Sigmoid colon (tissue), 7 donors: ENCODE results near the gene GAN. TPM values are rescaled to one million over a fixed set of nuclear protein-coding genes. Genes with fewer than 3 reads are reported as not detected.
A peak's percentile ranks its signal among the peaks of the same experiment; 100 is the strongest.

Source experiments
- DNase-seq: peaks from one replicate; pipeline ENCODE4 v3.0.0-alpha.2; 2019
- H3K27ac ChIP-seq, 4 donors: fragments of 200-600 bp; sonication (generic); one replicate each; pipeline ENCODE4 v1.5.1; 2016 to 2019; ENCODE audit warnings: mild to moderate bottlenecking in 1 of 4
- H3K27me3 ChIP-seq, 3 donors: fragments of 200-600 bp; sonication (generic); one replicate each; pipeline ENCODE4 v1.5.1; 2019; ENCODE audit warnings: mild to moderate bottlenecking in 1 of 3
- H3K36me3 ChIP-seq, 4 donors: fragments of 200-600 bp; sonication (generic); one replicate each; pipeline ENCODE4 v1.5.1; 2016 to 2019
- H3K4me1 ChIP-seq, 4 donors: fragments of 200-600 bp; sonication (generic); one replicate each; pipeline ENCODE4 v1.5.1; 2017 to 2019
- H3K4me3 ChIP-seq, 4 donors: fragments of 200-600 bp; sonication (generic); one replicate each; pipeline ENCODE4 v1.5.1; 2017 to 2019; ENCODE audit warnings: mild to moderate bottlenecking in 2 of 4, moderate library complexity in 1 of 4
- H3K9me3 ChIP-seq, 4 donors: fragments of 200-600 bp in 3 of 4; sonication (generic) in 3 of 4; one replicate each; pipeline versions ENCODE4 v1.5.1 to v1.6.1; 2013 to 2019
- EP300 ChIP-seq, 4 donors: sonication (generic); formaldehyde crosslinking; IDR thresholded peaks; one replicate each; pipeline ENCODE4 v1.6.1; 2017; ENCODE audit warnings: antibody characterized with exemption in 4 of 4
- POLR2A ChIP-seq, 2 donors: fragments of 450-650 bp; IDR thresholded peaks; one replicate each; pipeline ENCODE4 v1.6.1; 2016; ENCODE audit warnings: antibody characterized with exemption in 2 of 2, mild to moderate bottlenecking in 2 of 2, moderate library complexity in 2 of 2
- POLR2AphosphoS5 ChIP-seq, 4 donors: sonication (generic); formaldehyde crosslinking; IDR thresholded peaks; one replicate each; pipeline ENCODE4 v1.6.1; 2017; ENCODE audit warnings: antibody characterized with exemption in 4 of 4
- WGBS, 2 donors: extraction: QIAGEN DNeasy Blood & Tissue Kit; methylation state at CpG; one replicate each; pipeline ENCODE4 v1.1.7; 2013; 5-methylcytosine and 5-hydroxymethylcytosine counted together
- intact Hi-C: fragments of 100-400 bp; cut with DNase I; formaldehyde crosslinking; loops from one replicate; pipeline ENCODE4 v1.15.1; 2023
- polyA plus RNA-seq, 3 donors: library from polyadenylated mRNA; stranded (reverse); fragments of 200-250 nt; gene quantifications; one replicate each; pipeline ENCODE4 v1.2.3, GENCODE V29; 2013
- total RNA-seq, 4 donors: library from RNA; depleted of rRNA; stranded (reverse); fragments of >200 nt; gene quantifications; one replicate each; pipeline ENCODE4 v1.1.0, GENCODE V29; 2016
- TF ChIP-seq, protein P1 (sequence below), 4 experiments: fragments of 450-650 bp in 3 of 4; fragments of 200-600 bp in 1 of 4; IDR thresholded peaks; one replicate each; pipeline ENCODE4 v1.5.1; 2016 to 2019; ENCODE audit warnings: antibody characterized with exemption in 4 of 4, mild to moderate bottlenecking in 3 of 4, moderate library complexity in 2 of 4
- donor health status: healthy with polysubstance abuse.
- donor health status: Bipolar disorder and iron deficiency.
- donor health status: healthy.

Gene GAN
- total and polyA plus RNA-seq, 7 donors, result 1.2 to 14.7 (median 9.1) TPM

DNA sequence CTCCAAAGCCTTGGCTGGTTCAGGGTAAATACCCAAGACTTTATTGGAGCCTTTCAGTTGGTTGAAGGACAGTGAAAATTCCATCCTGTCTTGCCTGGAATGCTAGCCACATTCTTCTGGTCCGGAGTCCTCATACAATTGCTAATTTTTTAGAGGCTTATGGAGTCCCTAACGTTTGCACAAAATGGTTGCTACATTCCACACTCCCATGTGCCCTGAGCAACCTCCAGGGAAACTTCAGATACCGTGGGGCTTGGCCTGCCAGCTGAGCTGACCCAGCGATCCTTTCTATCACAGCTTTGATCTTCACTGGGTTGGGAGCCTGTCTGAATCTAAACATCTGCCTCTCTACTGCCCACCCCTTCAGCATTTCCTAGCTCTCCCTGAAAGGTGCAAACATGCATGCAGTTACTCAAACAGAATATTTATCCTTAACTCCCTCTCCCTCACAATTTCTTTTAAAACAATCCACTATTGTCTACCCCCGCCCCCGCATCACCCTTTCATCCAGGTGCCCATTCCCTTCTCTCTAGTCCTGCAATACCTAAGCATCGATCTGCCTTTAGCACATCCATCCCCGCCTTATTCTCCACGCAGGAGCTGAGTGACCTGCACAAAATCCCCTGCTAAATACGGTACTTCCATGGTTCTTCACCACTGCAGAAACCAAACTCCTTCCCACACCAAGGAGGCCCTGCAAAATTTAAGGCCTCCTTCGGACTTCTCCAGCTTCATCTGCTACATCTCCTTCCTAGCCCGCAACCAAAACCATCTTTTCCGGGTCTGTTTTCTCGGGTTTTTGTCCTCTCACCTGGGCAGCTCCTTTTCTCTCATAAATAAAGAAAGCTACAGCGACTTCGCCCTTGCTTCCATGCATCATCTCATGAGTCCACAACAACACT, 810 bp upstream of the GAN start:
- H3K36me3 ChIP-seq, result no peaks in the 10 kb centered on the region
- H3K9me3 ChIP-seq, result no peaks in the 10 kb centered on the region
- intact Hi-C loops, result loop anchor here (2.0 to 5.0 kb wide), 3 partner anchors 49 to 107 kb away; no protein-coding TSS in a partner anchor
- H3K4me1 ChIP-seq, result peaks cover 0 to 50% (median 41%) of the 10 kb centered on the region in 4 donors
- H3K4me3 ChIP-seq, result peak overlapping the region; percentile 49 to 95 (median 88)
- TF ChIP-seq POLR2AphosphoS5 (IDR thresholded peaks at IDR 0.05), result no peak
- TF ChIP-seq, protein P1, sequence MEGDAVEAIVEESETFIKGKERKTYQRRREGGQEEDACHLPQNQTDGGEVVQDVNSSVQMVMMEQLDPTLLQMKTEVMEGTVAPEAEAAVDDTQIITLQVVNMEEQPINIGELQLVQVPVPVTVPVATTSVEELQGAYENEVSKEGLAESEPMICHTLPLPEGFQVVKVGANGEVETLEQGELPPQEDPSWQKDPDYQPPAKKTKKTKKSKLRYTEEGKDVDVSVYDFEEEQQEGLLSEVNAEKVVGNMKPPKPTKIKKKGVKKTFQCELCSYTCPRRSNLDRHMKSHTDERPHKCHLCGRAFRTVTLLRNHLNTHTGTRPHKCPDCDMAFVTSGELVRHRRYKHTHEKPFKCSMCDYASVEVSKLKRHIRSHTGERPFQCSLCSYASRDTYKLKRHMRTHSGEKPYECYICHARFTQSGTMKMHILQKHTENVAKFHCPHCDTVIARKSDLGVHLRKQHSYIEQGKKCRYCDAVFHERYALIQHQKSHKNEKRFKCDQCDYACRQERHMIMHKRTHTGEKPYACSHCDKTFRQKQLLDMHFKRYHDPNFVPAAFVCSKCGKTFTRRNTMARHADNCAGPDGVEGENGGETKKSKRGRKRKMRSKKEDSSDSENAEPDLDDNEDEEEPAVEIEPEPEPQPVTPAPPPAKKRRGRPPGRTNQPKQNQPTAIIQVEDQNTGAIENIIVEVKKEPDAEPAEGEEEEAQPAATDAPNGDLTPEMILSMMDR (IDR thresholded peaks at IDR 0.05), result no peak
- TF ChIP-seq POLR2A (IDR thresholded peaks at IDR 0.05), result no peak
- no peak for TF ChIP-seq EP300 (IDR thresholded peaks at IDR 0.05)
- no peaks in the 10 kb centered on the region for H3K27me3 ChIP-seq
- 4 to 6% methylated on average over 16 of the region's 16 CpGs for WGBS, 2 donors
- peak overlapping the region; percentile 93 to 96 (median 95) for H3K27ac ChIP-seq
- no peak for DNase-seq

DNA sequence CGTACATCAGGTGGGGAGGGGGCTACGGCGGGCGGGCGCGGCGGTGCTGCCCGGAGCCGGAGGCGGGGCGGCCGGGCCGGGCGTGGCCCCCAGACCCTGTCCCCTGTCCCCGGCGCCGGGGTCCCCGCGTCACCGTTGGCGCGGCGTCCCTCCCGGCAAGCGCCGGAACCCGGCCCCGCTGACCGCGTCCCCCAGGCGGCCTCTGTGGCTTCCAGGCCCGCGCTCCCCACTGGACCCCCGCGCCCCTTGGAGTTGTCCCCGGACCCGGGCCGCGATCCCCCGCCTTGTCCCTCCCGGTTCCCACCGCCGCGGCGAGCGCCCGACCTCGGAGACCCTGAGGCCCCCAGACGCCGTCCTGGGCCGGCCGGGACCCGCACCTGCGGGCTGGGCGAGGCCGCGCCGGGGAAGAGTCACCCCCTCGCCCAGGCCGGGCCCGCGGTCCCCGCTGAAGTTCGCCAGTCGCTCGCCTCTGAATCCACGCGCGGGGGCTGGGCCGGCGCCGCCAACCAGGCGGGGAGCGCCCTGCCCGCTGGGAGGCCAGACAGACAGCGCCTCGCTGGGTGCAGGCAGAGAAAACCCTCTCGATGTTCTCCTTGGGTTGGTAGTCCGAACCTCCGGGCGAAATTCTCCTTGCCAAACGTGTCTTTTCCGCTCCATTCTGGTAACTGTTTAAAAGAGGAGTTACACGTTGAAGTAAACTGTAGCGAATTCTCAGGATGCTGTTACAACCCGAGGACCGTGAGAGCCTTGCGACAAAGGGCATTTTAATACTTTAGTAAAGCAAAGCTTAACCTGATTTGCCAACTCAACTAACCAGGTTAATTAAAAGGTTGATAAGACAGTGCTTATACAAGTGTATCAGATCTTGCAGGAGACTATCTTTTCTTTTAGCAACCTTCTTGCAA, 761 bp downstream of the GAN start:
- TF ChIP-seq POLR2AphosphoS5 (IDR thresholded peaks at IDR 0.05), result peak in 2 of 4 donors; percentile 24 to 56
- no peak for TF ChIP-seq EP300 (IDR thresholded peaks at IDR 0.05)
- TF ChIP-seq, protein P1 (IDR thresholded peaks at IDR 0.05), result peak in 1 of 4 experiments; percentile 18
- DNase-seq, result peak; percentile 79

DNA sequence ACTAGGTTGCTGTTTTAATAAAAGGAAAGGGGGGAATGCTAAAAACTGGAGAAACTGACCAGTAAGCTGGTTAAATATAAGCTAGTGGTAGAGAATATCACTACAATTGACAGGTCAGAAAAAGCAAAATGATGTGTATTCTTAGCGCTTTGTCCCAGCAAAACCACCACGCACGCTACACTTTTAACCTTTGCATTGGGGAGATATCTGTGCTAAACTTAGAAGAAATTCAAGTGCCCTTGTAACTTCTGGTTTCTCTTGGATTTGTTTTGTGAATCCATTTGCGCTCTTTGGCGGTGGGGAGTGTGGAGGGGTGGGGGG, 1.4 kb downstream of the GAN start:
- intact Hi-C loops, result no loop called here
- H3K4me3 ChIP-seq, result peak overlapping the region; percentile 49 to 95 (median 88)
- H3K27me3 ChIP-seq, result no peaks in the 10 kb centered on the region
- H3K4me1 ChIP-seq, result peaks cover 0 to 72% (median 60%) of the 10 kb centered on the region in 4 donors
- H3K36me3 ChIP-seq, result no peaks in the 10 kb centered on the region
- WGBS, 2 donors, result 89 to 90% methylated on average over 5 of the region's 5 CpGs
- DNase-seq, result no peak
- H3K27ac ChIP-seq, result peak overlapping the region; percentile 93 to 96 (median 95)
- TF ChIP-seq POLR2AphosphoS5 (IDR thresholded peaks at IDR 0.05), result no peak
- no peak for TF ChIP-seq EP300 (IDR thresholded peaks at IDR 0.05)
- TF ChIP-seq POLR2A (IDR thresholded peaks at IDR 0.05), result no peak
- TF ChIP-seq, protein P1 (IDR thresholded peaks at IDR 0.05), result no peak
- H3K9me3 ChIP-seq, result no peaks in the 10 kb centered on the region

More for the DNA sequence above, 761 bp downstream of the GAN start:
- WGBS, 2 donors, result 1% methylated on average over 88 of the region's 88 CpGs
- Histone ChIP-seq H3K9me3 (no peaks in the 10 kb centered on the region), H3K4me3 (peak overlapping the region; percentile 49 to 95 (median 88)), H3K27ac (peak overlapping the region; percentile 93 to 96 (median 95)), H3K36me3 (no peaks in the 10 kb centered on the region), H3K4me1 (peaks cover 0 to 65% (median 56%) of the 10 kb centered on the region in 4 donors), H3K27me3 (no peaks in the 10 kb centered on the region)
- intact Hi-C loops, result loop anchor here (2.0 kb wide), 2 partner anchors 51 to 79 kb away; no protein-coding TSS in a partner anchor

DNA sequence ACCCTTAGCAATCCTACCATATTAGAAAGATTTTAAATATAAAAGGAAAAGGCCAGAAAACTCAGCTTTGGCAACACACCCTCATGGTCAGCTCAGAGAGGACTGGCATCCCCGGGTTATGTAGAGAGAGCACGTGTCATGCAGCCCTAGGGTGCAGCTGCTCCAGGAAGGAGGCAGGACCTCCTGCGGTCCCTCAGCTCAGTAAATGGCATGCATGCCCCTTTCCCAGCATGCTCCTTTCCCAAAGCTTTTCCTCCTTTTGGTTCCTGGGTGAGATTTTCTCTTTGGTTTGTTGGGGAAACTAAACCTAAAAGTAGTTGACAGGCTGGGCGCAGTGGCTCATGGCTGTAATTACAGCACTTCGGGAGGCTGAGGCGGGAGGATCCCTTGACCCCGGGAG, 3.9 kb downstream of the GAN start:
- TF ChIP-seq EP300 (IDR thresholded peaks at IDR 0.05) (no peak), POLR2A (IDR thresholded peaks at IDR 0.05) (no peak), POLR2AphosphoS5 (IDR thresholded peaks at IDR 0.05) (no peak)
- TF ChIP-seq, protein P1 (IDR thresholded peaks at IDR 0.05), result no peak
- Histone ChIP-seq H3K4me1 (peaks cover 0 to 72% (median 60%) of the 10 kb centered on the region in 4 donors), H3K4me3 (no peak overlapping the region), H3K9me3 (no peaks in the 10 kb centered on the region), H3K27me3 (no peaks in the 10 kb centered on the region), H3K36me3 (no peaks in the 10 kb centered on the region), H3K27ac (peak overlapping the region in 3 of 4 donors; percentile 49 to 72 (median 68))
- WGBS, 2 donors, result 86 to 90% methylated on average over 7 of the region's 7 CpGs
- intact Hi-C loops, result no loop called here
- DNase-seq, result no peak
